ENCODE measurements around the gene AKR1C1.

AKR1C1 gene

GRCh38 chr10:4980793-4981192 is 17.6 kb downstream of the AKR1C1 start:
- Histone ChIP-seq H3K4me2 (ENCODE audit: low read length) (no peak overlapping the region), H4K20me1 (ENCODE audit: insufficient read depth, low read length) (no peaks in the 10 kb centered on the region), H3F3A (ENCODE audit: insufficient read depth, low read length) (no peaks in the 10 kb centered on the region), H3K4me1 (ENCODE audit: insufficient read depth, low read length, severe bottlenecking) (no peaks in the 10 kb centered on the region), H3K27ac (ENCODE audit: low read depth, low read length, poor library complexity, severe bottlenecking) (no peak overlapping the region), H3K4me3 (ENCODE audit: low read depth, low read length, poor library complexity, severe bottlenecking) (no peak overlapping the region), H3K9me2 (ENCODE audit: low read depth, low read length) (no peaks in the 10 kb centered on the region), H3K27me3 (ENCODE audit: insufficient read depth, low read length) (no peaks in the 10 kb centered on the region), H2AFZ (ENCODE audit: low read length) (no peak overlapping the region), H3K9ac (ENCODE audit: low read length) (no peak overlapping the region), H3K36me3 (ENCODE audit: insufficient read depth, low read length) (no peaks in the 10 kb centered on the region), H3K79me2 (ENCODE audit: insufficient read depth, low read length) (no peaks in the 10 kb centered on the region), H3K9me3 (ENCODE audit: low read length) (no peaks in the 10 kb centered on the region)
- TF ChIP-seq CTCF (IDR thresholded peaks at IDR 0.05; ENCODE audit: low read length) (no peak), EZH2 (IDR thresholded peaks at IDR 0.05; ENCODE audit: borderline replicate concordance, low read length) (no peak)

GRCh38 chr10:4981722-4982471 is 18.7 kb downstream of the AKR1C1 start:
- no peaks in the 10 kb centered on the region for H3F3A ChIP-seq (ENCODE audit: insufficient read depth, low read length)

GRCh38 chr10:4982764-4983226 is 19.6 kb downstream of the AKR1C1 start:
- Histone ChIP-seq H3K4me3 (ENCODE audit: low read depth, low read length, poor library complexity, severe bottlenecking) (no peak overlapping the region), H3K9me2 (ENCODE audit: low read depth, low read length) (no peaks in the 10 kb centered on the region), H3K4me1 (ENCODE audit: insufficient read depth, low read length, severe bottlenecking) (no peaks in the 10 kb centered on the region), H3K9me3 (ENCODE audit: low read length) (no peaks in the 10 kb centered on the region), H3K79me2 (ENCODE audit: insufficient read depth, low read length) (no peaks in the 10 kb centered on the region), H3K27me3 (ENCODE audit: insufficient read depth, low read length) (no peaks in the 10 kb centered on the region), H3K36me3 (ENCODE audit: insufficient read depth, low read length) (no peaks in the 10 kb centered on the region), H3K27ac (ENCODE audit: low read depth, low read length, poor library complexity, severe bottlenecking) (no peak overlapping the region), H3K9ac (ENCODE audit: low read length) (no peak overlapping the region), H4K20me1 (ENCODE audit: insufficient read depth, low read length) (no peaks in the 10 kb centered on the region), H2AFZ (ENCODE audit: low read length) (no peak overlapping the region), H3F3A (ENCODE audit: insufficient read depth, low read length) (no peaks in the 10 kb centered on the region), H3K4me2 (ENCODE audit: low read length) (no peak overlapping the region)
- TF ChIP-seq EZH2 (IDR thresholded peaks at IDR 0.05; ENCODE audit: borderline replicate concordance, low read length): no peak
- no peak for TF ChIP-seq CTCF (IDR thresholded peaks at IDR 0.05; ENCODE audit: low read length)

More at GRCh38 chr10:4981722-4982471, 18.7 kb downstream of the AKR1C1 start:
- Histone ChIP-seq H3K9me2 (ENCODE audit: low read depth, low read length) (no peaks in the 10 kb centered on the region), H3K27ac (ENCODE audit: low read depth, low read length, poor library complexity, severe bottlenecking) (no peak overlapping the region), H3K4me2 (ENCODE audit: low read length) (no peak overlapping the region), H3K4me3 (ENCODE audit: low read depth, low read length, poor library complexity, severe bottlenecking) (no peak overlapping the region), H3K9ac (ENCODE audit: low read length) (no peak overlapping the region), H3K4me1 (ENCODE audit: insufficient read depth, low read length, severe bottlenecking) (no peaks in the 10 kb centered on the region), H4K20me1 (ENCODE audit: insufficient read depth, low read length) (no peaks in the 10 kb centered on the region), H2AFZ (ENCODE audit: low read length) (no peak overlapping the region), H3K27me3 (ENCODE audit: insufficient read depth, low read length) (no peaks in the 10 kb centered on the region), H3K79me2 (ENCODE audit: insufficient read depth, low read length) (no peaks in the 10 kb centered on the region), H3K9me3 (ENCODE audit: low read length) (no peaks in the 10 kb centered on the region), H3K36me3 (ENCODE audit: insufficient read depth, low read length) (no peaks in the 10 kb centered on the region)
- TF ChIP-seq CTCF (IDR thresholded peaks at IDR 0.05; ENCODE audit: low read length) (peak; percentile 35; the same call in 1 of the 2 replicates), EZH2 (IDR thresholded peaks at IDR 0.05; ENCODE audit: borderline replicate concordance, low read length) (no peak)

Measured in OCI-LY1 (cell line).